ENCODE measurements around the gene UTP18. TPM values are rescaled to one million over a fixed set of nuclear protein-coding genes. Genes with fewer than 3 reads are reported as not detected.
"Not testable (repeated sequence)": the region's sequence is repeated elsewhere in the genome, so short reads cannot be mapped to it uniquely, and the experiment has no call there.

The UTP18 gene
- total and polyA plus RNA-seq, 8 donors = 3.6 to 38.9 (median 20.1) TPM

DNA sequence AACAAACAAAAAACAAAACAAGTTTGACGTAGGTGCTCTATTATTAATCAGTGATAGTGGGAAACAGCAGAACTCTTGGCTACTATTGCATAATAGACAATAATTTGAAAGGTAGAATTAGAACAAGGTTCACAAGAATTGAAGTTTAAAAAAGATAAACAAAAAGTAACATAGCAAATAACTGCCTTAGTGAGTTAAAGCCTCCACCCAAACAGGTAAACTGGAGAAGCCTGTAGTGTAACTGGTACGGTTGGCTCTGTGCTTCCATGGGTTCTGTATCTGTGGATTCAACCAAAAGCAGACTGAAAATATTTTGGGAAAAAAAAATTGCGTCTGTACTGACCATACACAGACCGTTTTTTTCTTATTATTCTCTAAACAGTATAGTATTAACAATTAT, 39.0 kb upstream of the UTP18 start:
- no peak overlapping the region for H3K27ac ChIP-seq
- no peaks in the 10 kb centered on the region for H3K27me3 ChIP-seq
- peaks cover 12 to 80% (median 76%) of the 10 kb centered on the region in 4 donors for H3K36me3 ChIP-seq
- intact Hi-C loops (cut with DNase I; ENCODE audit: low total_unique reads) = no loop called here
- no peak for DNase-seq
- no peak overlapping the region for H3K4me3 ChIP-seq
- TF ChIP-seq EP300 (IDR thresholded peaks at IDR 0.05) = no peak
- TF ChIP-seq POLR2AphosphoS5 (IDR thresholded peaks at IDR 0.05) = no peak
- TF ChIP-seq POLR2A (IDR thresholded peaks at IDR 0.05) = no peak
- TF ChIP-seq, protein P1, sequence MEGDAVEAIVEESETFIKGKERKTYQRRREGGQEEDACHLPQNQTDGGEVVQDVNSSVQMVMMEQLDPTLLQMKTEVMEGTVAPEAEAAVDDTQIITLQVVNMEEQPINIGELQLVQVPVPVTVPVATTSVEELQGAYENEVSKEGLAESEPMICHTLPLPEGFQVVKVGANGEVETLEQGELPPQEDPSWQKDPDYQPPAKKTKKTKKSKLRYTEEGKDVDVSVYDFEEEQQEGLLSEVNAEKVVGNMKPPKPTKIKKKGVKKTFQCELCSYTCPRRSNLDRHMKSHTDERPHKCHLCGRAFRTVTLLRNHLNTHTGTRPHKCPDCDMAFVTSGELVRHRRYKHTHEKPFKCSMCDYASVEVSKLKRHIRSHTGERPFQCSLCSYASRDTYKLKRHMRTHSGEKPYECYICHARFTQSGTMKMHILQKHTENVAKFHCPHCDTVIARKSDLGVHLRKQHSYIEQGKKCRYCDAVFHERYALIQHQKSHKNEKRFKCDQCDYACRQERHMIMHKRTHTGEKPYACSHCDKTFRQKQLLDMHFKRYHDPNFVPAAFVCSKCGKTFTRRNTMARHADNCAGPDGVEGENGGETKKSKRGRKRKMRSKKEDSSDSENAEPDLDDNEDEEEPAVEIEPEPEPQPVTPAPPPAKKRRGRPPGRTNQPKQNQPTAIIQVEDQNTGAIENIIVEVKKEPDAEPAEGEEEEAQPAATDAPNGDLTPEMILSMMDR (IDR thresholded peaks at IDR 0.05) = no peak
- 67 to 81% (median 71%) methylated on average over 4 of the region's 4 CpGs for WGBS, 5 donors
- H3K9me3 ChIP-seq = no peaks in the 10 kb centered on the region
- H3K4me1 ChIP-seq = peaks cover 11 to 47% (median 14%) of the 10 kb centered on the region in 4 donors

DNA sequence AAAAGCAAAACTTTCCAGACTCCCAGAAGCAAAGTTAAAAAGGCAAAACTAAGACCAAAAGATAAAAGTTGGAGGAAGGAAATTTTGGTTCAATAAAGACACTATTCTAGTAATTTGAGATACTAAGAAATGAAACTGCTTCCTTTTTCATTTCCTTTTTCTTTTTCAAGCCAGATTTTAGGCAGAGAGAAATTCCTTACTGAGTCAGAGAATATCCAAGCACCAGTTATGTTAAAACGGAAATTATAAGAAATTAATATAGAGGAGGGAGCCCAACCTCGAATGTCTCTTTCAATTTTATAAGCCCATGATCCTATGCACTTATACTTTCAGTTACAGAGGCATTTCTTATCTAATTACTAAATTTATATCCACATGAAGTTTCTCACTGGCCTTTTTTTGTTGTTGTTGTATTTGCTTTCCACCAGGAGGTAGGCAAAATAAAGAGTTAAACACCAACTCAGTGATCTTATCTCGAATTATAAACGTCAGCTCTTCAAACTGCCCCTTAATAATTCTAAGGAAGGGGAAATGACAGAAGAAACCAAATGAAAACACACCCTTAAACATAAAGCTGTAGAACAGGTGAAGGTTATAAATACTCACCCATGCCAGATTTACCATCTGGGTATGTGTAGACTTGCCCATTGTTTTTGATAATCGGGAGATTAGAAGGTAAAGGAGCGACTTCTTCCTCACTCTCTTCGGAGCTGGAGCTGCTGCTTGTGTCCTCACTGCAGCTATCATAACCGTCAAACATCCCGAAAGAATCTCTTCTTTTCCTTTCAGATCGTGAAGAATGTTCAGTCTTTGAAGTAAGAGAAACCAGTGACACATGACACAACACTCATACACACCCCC, 35.7 kb upstream of the UTP18 start:
- Histone ChIP-seq H3K4me1 (peaks cover 11 to 47% (median 14%) of the 10 kb centered on the region in 4 donors), H3K27ac (peak overlapping the region in 1 of 5 donors; percentile 31), H3K27me3 (no peaks in the 10 kb centered on the region), H3K4me3 (no peak overlapping the region), H3K36me3 (peaks cover 2 to 47% (median 42%) of the 10 kb centered on the region in 4 donors), H3K9me3 (no peaks in the 10 kb centered on the region)
- TF ChIP-seq POLR2AphosphoS5 (IDR thresholded peaks at IDR 0.05) (no peak), EP300 (IDR thresholded peaks at IDR 0.05) (no peak), POLR2A (IDR thresholded peaks at IDR 0.05) (no peak)
- TF ChIP-seq, protein P1 (IDR thresholded peaks at IDR 0.05) = no peak
- DNase-seq = no peak
- WGBS, 5 donors = 33 to 42% (median 35%) methylated on average over 10 of the region's 10 CpGs
- intact Hi-C loops (cut with DNase I; ENCODE audit: low total_unique reads) = no loop called here

DNA sequence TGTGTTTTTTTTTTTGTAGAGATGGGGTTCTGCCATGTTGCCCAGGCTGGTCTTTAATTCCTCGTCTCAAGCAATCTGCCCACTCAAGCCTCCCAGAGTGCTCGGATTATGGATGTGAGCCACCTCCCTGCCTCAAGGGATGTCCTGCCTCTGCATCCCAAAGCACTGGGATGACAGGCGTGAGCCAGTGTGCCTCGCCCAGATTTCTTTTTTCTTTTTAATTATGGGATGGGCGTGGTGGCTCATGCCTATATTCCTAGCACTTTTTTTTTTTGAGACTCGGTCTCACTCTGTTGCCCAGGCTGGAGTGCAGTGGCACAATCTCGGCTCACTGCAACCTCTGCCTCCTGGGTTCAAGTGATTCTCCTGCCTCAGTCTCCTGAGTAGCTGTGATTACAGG, 34.8 kb upstream of the UTP18 start:
- DNase-seq; intact Hi-C loops (cut with DNase I; ENCODE audit: low total_unique reads); H3K9me3 ChIP-seq; H3K27ac ChIP-seq; H3K4me3 ChIP-seq; H3K27me3 ChIP-seq: not testable (repeated sequence)
- H3K36me3 ChIP-seq = peaks cover 0 to 38% (median 34%) of the 10 kb centered on the region in 4 donors
- 83 to 95% (median 94%) methylated on average over 7 of the region's 7 CpGs for WGBS, 5 donors
- H3K4me1 ChIP-seq = peaks cover 11 to 54% (median 18%) of the 10 kb centered on the region in 4 donors

DNA sequence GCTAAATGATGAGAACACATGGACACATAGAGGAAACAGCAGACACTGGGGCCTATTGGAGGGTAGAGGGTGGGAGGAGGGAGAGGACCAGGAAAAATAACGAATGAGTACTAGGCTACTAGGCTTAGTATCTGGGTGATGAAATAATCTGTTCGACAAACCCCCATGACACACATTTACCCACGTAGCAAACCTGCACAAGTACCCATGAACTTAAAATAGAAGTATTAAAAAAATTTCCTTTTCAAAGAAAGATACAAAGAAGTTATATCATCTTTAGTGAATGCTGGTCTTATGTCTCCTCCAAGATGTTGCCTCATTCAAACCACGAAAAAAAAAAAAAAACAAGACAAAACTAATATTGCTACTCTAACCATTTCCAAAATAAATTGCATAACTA, 32.2 kb upstream of the UTP18 start:
- intact Hi-C loops (cut with DNase I; ENCODE audit: low total_unique reads) = no loop called here
- Histone ChIP-seq H3K4me3 (no peak overlapping the region), H3K9me3 (no peaks in the 10 kb centered on the region), H3K4me1 (peaks cover 11 to 60% (median 31%) of the 10 kb centered on the region in 4 donors), H3K36me3 (peaks cover 0 to 13% (median 9%) of the 10 kb centered on the region in 4 donors), H3K27ac (no peak overlapping the region), H3K27me3 (no peaks in the 10 kb centered on the region)
- 68 to 87% (median 80%) methylated on average over 4 of the region's 4 CpGs for WGBS, 5 donors
- TF ChIP-seq EP300 (IDR thresholded peaks at IDR 0.05) (no peak), POLR2A (IDR thresholded peaks at IDR 0.05) (no peak), POLR2AphosphoS5 (IDR thresholded peaks at IDR 0.05) (no peak)
- TF ChIP-seq, protein P1 (IDR thresholded peaks at IDR 0.05) = no peak
- no peak for DNase-seq

DNA sequence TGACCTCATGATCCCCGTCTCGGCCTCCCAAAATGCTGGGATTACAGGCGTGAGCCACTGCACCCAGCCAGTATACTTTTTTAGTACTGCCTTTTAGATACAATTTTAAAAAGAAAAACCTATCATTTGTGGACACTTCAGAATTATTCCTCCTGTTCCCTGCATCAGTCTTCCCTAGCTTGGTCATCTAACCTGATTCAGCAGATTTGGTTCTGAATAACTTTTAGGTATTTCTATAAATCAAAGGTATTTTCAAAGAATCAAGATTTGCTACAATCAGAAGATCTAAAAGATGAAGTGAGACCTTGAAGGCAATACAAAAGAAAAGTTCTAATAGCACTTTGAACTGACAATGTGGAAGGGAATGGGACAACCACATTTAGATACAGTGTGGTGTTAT, 30.5 kb upstream of the UTP18 start:
- TF ChIP-seq POLR2A (IDR thresholded peaks at IDR 0.05) (no peak), EP300 (IDR thresholded peaks at IDR 0.05) (no peak), POLR2AphosphoS5 (IDR thresholded peaks at IDR 0.05) (no peak)
- TF ChIP-seq, protein P1 (IDR thresholded peaks at IDR 0.05) = no peak
- Histone ChIP-seq H3K9me3 (no peaks in the 10 kb centered on the region), H3K27ac (no peak overlapping the region), H3K27me3 (no peaks in the 10 kb centered on the region), H3K36me3 (no peaks in the 10 kb centered on the region), H3K4me3 (no peak overlapping the region), H3K4me1 (peaks cover 3 to 46% (median 24%) of the 10 kb centered on the region in 4 donors)
- 96 to 99% (median 98%) methylated on average over 3 of the region's 3 CpGs for WGBS, 5 donors
- intact Hi-C loops (cut with DNase I; ENCODE audit: low total_unique reads) = no loop called here
- DNase-seq = no peak

Data from stomach (tissue), 9 donors.